GM12878 (cell line): ENCODE data around the gene CAMKK1. TPM values are rescaled to one million over a fixed set of nuclear protein-coding genes. Genes with fewer than 3 reads are reported as not detected.

Experiments
- ATAC-seq: fragments of 200-7000 bp; cut with Tn5 transposase; 3 replicates; pipeline ENCODE4 v1.9.1; 2020; ENCODE audit warnings: mild to moderate bottlenecking, moderate library complexity
- BruUV-seq: library from RNA; stranded (reverse); fragments of 400-500 nt; replicated peaks from 2 replicates; lab custom pipeline; 2021; lab: Mats Ljungman, UMichigan
- CTCF ChIA-PET: fragments of 300-600 bp; sonication (Branson Sonifier 250); formaldehyde crosslinking; extraction: SDS; loops from one replicate; lab custom pipeline; 2021; ENCODE audit warnings: inconsistent platforms; lab: Yijun Ruan, JAX
- POLR2A ChIA-PET: fragments of 350-600 bp; formaldehyde crosslinking; extraction: SDS; loops from one replicate; lab custom pipeline; 2021; ENCODE audit warnings: inconsistent platforms; lab: Charles Lee
- RAD21 ChIA-PET: fragments of 300-600 bp; sonication (Branson Sonifier 250); formaldehyde crosslinking; loops from one replicate; lab custom pipeline; 2023; ENCODE audit warnings: antibody characterized with exemption; ENCODE audit not compliant: unreplicated experiment; lab: Charles Lee
- SMC1A ChIA-PET: fragments of 300-600 bp; sonication (Branson Sonifier 250); formaldehyde crosslinking; loops from one replicate; lab custom pipeline; 2023; ENCODE audit not compliant: unreplicated experiment, uncharacterized antibody; lab: Charles Lee
- DNase-seq: peaks from one replicate; pipeline ENCODE4 v3.0.0-alpha.2; 2011; ENCODE audit warnings: low read depth, low spot score
- FAIRE-seq: peaks from 3 replicates; lab custom pipeline; 2011; peaks lifted over from hg19 to GRCh38; lab: Jason Lieb, UNC
- H2AFZ ChIP-seq: 2 replicates; pipeline ENCODE4 v1.6.0; 2011; ENCODE audit warnings: low read depth, low read length, control low read depth; ENCODE audit not compliant: control insufficient read depth
- H3K27ac ChIP-seq: 2 replicates; pipeline ENCODE4 v1.5.1; 2011; ENCODE audit warnings: control low read depth; ENCODE audit not compliant: control insufficient read depth, insufficient read depth
- H3K27me3 ChIP-seq, 2 experiments: replicated peaks in 1 of 2; 2 replicates each; pipeline versions ENCODE4 v1.6.0 to v1.6.1; 2011; ENCODE audit warnings: low read length in 1 of 2; ENCODE audit not compliant: control insufficient read depth in 2 of 2, insufficient read depth in 2 of 2
- H3K36me3 ChIP-seq, 2 experiments: 2 replicates each; pipeline ENCODE4 v1.5.1; 2011; ENCODE audit warnings: low read length in 1 of 2; ENCODE audit not compliant: control insufficient read depth in 2 of 2, insufficient read depth in 2 of 2
- H3K4me1 ChIP-seq: 2 replicates; pipeline ENCODE4 v1.6.1; 2011; ENCODE audit warnings: mild to moderate bottlenecking, low read length, moderate library complexity, mixed read lengths; ENCODE audit not compliant: control insufficient read depth, insufficient read depth
- H3K4me2 ChIP-seq: 2 replicates; pipeline ENCODE4 v1.6.0; 2011; ENCODE audit warnings: control low read depth; ENCODE audit not compliant: control insufficient read depth, insufficient read depth
- H3K4me3 ChIP-seq: fragments of 200-600 bp; sonication (generic); 2 replicates; pipeline ENCODE4 v1.5.1; 2016
- H3K79me2 ChIP-seq: 2 replicates; pipeline ENCODE4 v1.6.0; 2011; ENCODE audit warnings: low read length; ENCODE audit not compliant: control insufficient read depth, insufficient read depth
- H3K9ac ChIP-seq: 2 replicates; pipeline ENCODE4 v1.8.0; 2011; ENCODE audit warnings: low read length, control low read depth, mixed read lengths; ENCODE audit not compliant: control insufficient read depth, insufficient read depth
- H3K9me3 ChIP-seq: replicated peaks from 3 replicates; pipeline ENCODE4 v1.5.1; 2011; ENCODE audit warnings: mild to moderate bottlenecking, low read length; ENCODE audit not compliant: control insufficient read depth, insufficient read depth
- H4K20me1 ChIP-seq: 2 replicates; pipeline ENCODE4 v1.6.0; 2011; ENCODE audit not compliant: control insufficient read depth, insufficient read depth
- ASH2L ChIP-seq: fragments of 300-600, 200-600 bp; sonication (generic); IDR thresholded peaks from 2 replicates; pipeline ENCODE4 v1.6.1; 2017; ENCODE audit warnings: low read depth, mild to moderate bottlenecking, borderline replicate concordance
- ATF3 ChIP-seq: IDR thresholded peaks from 2 replicates; pipeline ENCODE4 v1.6.1; 2011; ENCODE audit warnings: low read depth, mild to moderate bottlenecking, low read length, moderate library complexity, borderline replicate concordance; ENCODE audit errors: extremely low read depth
- ATF7 ChIP-seq: fragments of 450-650 bp; IDR thresholded peaks from 2 replicates; pipeline ENCODE4 v1.6.1; 2016; ENCODE audit warnings: low read depth, mild to moderate bottlenecking
- CREB1 ChIP-seq: IDR thresholded peaks from 2 replicates; pipeline ENCODE4 v1.6.1; 2012; ENCODE audit warnings: low read depth, mild to moderate bottlenecking, inconsistent platforms
- ETV6 ChIP-seq, 2 experiments: fragments of 450-650 bp in 1 of 2; IDR thresholded peaks in 1 of 2; conservative IDR thresholded peaks in 1 of 2; 2 replicates each; pipeline ENCODE4 v1.6.1; 2014; ENCODE audit warnings: antibody characterized with exemption in 1 of 2, borderline replicate concordance in 1 of 2, low read depth in 1 of 2, mild to moderate bottlenecking in 1 of 2, moderate library complexity in 1 of 2
- MEF2A ChIP-seq: IDR thresholded peaks from 2 replicates; pipeline ENCODE4 v1.6.1; 2011; ENCODE audit warnings: low read depth, mild to moderate bottlenecking, low read length, moderate library complexity; ENCODE audit not compliant: insufficient read depth
- NFIC ChIP-seq: IDR thresholded peaks from 2 replicates; pipeline ENCODE4 v1.6.1; 2012; ENCODE audit warnings: low read depth, mild to moderate bottlenecking, inconsistent platforms, low read length, moderate library complexity
- PAX5 ChIP-seq: IDR thresholded peaks from 2 replicates; pipeline ENCODE4 v1.6.1; 2011; ENCODE audit warnings: low read depth, low read length, borderline replicate concordance
- POLR2AphosphoS2 ChIP-seq: IDR thresholded peaks from 2 replicates; pipeline ENCODE4 v1.6.1; 2011; ENCODE audit warnings: low read depth, mild to moderate bottlenecking, low read length, improper control_type of control experiment, moderate library complexity
- RCOR1 ChIP-seq: conservative IDR thresholded peaks from 2 replicates; pipeline ENCODE4 v1.6.1; 2012; ENCODE audit warnings: low read depth, low read length, improper control_type of control experiment
- SKIL ChIP-seq: fragments of 450-650 bp; IDR thresholded peaks from 2 replicates; pipeline ENCODE4 v1.6.1; 2017; ENCODE audit warnings: mild to moderate bottlenecking, low read depth, inconsistent platforms; ENCODE audit not compliant: poor library complexity, severe bottlenecking
- SREBF1 ChIP-seq: IDR thresholded peaks from 2 replicates; pipeline ENCODE4 v1.6.1; 2012; ENCODE audit warnings: mild to moderate bottlenecking, low read length
- SUZ12 ChIP-seq: fragments of 200-600 bp; sonication (generic); IDR thresholded peaks from one replicate; pipeline ENCODE4 v1.6.1; 2018; ENCODE audit warnings: antibody characterized with exemption, mild to moderate bottlenecking; ENCODE audit not compliant: unreplicated experiment
- YBX1 ChIP-seq: fragments of 450-650 bp; IDR thresholded peaks from 2 replicates; pipeline ENCODE4 v1.6.1; 2016; ENCODE audit warnings: antibody characterized with exemption
- ZBTB33 ChIP-seq: fragments of 450-650 bp; IDR thresholded peaks from 2 replicates; pipeline ENCODE4 v1.6.1; 2017; ENCODE audit warnings: mild to moderate bottlenecking
- WGBS: methylation state at CpG from one replicate; pipeline ENCODE4 v1.1.6; 2016; ENCODE audit warnings: low lambda C conversion rate; ENCODE audit not compliant: insufficient replicate concordance, insufficient coverage; ENCODE audit errors: missing lambda C conversion rate; 5-methylcytosine and 5-hydroxymethylcytosine counted together
- in situ Hi-C: fragments of 300-500 bp; cut with MboI; formaldehyde crosslinking; loops from 9 replicates; pipeline ENCODE4 v1.14.3; 2018; ENCODE audit warnings: mixed read lengths
- intact Hi-C: fragments of 100-400 bp; cut with micrococcal nuclease; formaldehyde crosslinking; loops from one replicate; pipeline ENCODE4 v1.14.2; 2022; ENCODE audit not compliant: unreplicated experiment
- polyA plus RNA-seq, 11 experiments: library from polyadenylated mRNA; depleted of rRNA in 4 of 11; unstranded in 6 of 11; stranded (reverse) in 5 of 11; fragments of >200 nt; fragmentation: Nextera tagmentation in 4 of 11; fragmentation: Illumina TruSeq in 1 of 11; extraction: Ambion mirVana in 4 of 11; extraction: Trizol in 1 of 11; gene quantifications; 1 replicate in 1 of 11; 2 replicates in 10 of 11; pipeline versions ENCODE4 v1.2.1 to v1.2.3, GENCODE V29; 2011 to 2016; ENCODE audit warnings: inconsistent platforms in 2 of 11, missing spikeins in 2 of 11, low read depth in 1 of 11
- total RNA-seq, 4 experiments: library from RNA; depleted of rRNA in 3 of 4; stranded (reverse); fragments of >200 nt in 3 of 4; fragmentation: Illumina TruSeq in 1 of 4; extraction: Trizol in 1 of 4; gene quantifications; 2 replicates each; pipeline versions ENCODE4 v1.2.1 to v1.2.3, GENCODE V29; 2013 to 2021

Gene CAMKK1
- total and polyA plus RNA-seq, 10 of the 15 experiments (the other 5 are each of a cell fraction or from before 2014, with no cell fraction given), result 0.06 to 0.84 (median 0.37) TPM

- no peaks in the 10 kb centered on the region for H4K20me1 ChIP-seq
- intact Hi-C loops (no loop called here), in situ Hi-C loops (no loop called here)
- ATAC-seq (no peak), DNase-seq (no peak), FAIRE-seq (no peak)
- ChIA-PET CTCF (interaction anchor here (0.7 to 7.7 kb wide), 7 partner anchors 12 to 158 kb away, joined by 3 to 119 read pairs (median 5); partner anchors contain the start of gene NCBP3), POLR2A (interaction anchor here (0.8 to 2.6 kb wide), 5 partner anchors 10 to 149 kb away, joined by 3 to 8 read pairs (median 6); partner anchors contain the start of genes ATP2A3 and CAMKK1), RAD21 (interaction anchor here (0.7 to 5.9 kb wide), 8 partner anchors 18 to 179 kb away, joined by 3 to 70 read pairs (median 4); no protein-coding TSS in a partner anchor), SMC1A (interaction anchor here (1.2 to 1.7 kb wide), 7 partner anchors 45 to 157 kb away, joined by 3 to 11 read pairs (median 3); no protein-coding TSS in a partner anchor)
- H3K4me3 ChIP-seq, result 0 out of 2 replicates have a peak overlapping the region, but pooled peaks have one; percentile 52
- no TSS peak for BruUV-seq
- H3K9ac ChIP-seq, result peak overlapping the region; percentile 31
- H3K9me3 ChIP-seq, result no peaks in the 10 kb centered on the region; the same call in 2 of the 3 replicates
- H2AFZ ChIP-seq, result peak overlapping the region; percentile 64
- H3K27ac ChIP-seq, result peak overlapping the region; percentile 48
- H3K79me2 ChIP-seq, result peaks cover 15% of the 10 kb centered on the region
- H3K36me3 ChIP-seq, result no peaks in the 10 kb centered on the region
- H3K4me1 ChIP-seq, result peaks cover 42% of the 10 kb centered on the region
- peak overlapping the region; percentile 81; the same call in 1 of the 2 replicates for H3K4me2 ChIP-seq
- 74% methylated on average over 10 of the region's 10 CpGs for WGBS
- no peaks in the 10 kb centered on the region for H3K27me3 ChIP-seq
- TF ChIP-seq YBX1 (no peak), SKIL (no peak), CREB1 (no peak), ATF7 (no peak), ATF3 (no peak), MEF2A (no peak), PAX5 (no peak), SUZ12 (no peak), ETV6 (conservative IDR thresholded peaks at IDR 0.05 in 1 of 2, IDR thresholded peaks at IDR 0.05 in 1 of 2; ENCODE audit: borderline replicate concordance in 1 of 2, low read depth in 1 of 2) (no peak), POLR2AphosphoS2 (no peak), ZBTB33 (no peak), ASH2L (no peak), NFIC (no peak), SREBF1 (no peak), RCOR1 (no peak)
These were observed 24.0 kb upstream of the CAMKK1 start for GRCh38 chr17:3916825-3917224.
